Umbilical cord (tissue), 2 donors: Measurements from ENCODE around the gene YIF1A. TPM values are rescaled to one million over a fixed set of nuclear protein-coding genes. Genes with fewer than 3 reads are reported as not detected.
"Not testable (repeated sequence)": the region's sequence is repeated elsewhere in the genome, so short reads cannot be mapped to it uniquely, and the experiment has no call there.

Source experiments
- DNase-seq: peaks from one replicate; pipeline ENCODE4 v3.0.0-alpha.2; 2015; ENCODE audit warnings: low spot score
- total RNA-seq: library from RNA; depleted of rRNA; stranded (reverse); fragments of >200 nt; gene quantifications from one replicate; pipeline ENCODE4 v1.2.3, GENCODE V29; 2014; ENCODE audit warnings: low replicate concordance; ENCODE audit not compliant: insufficient read depth

YIF1A gene
- total RNA-seq, 1 donor from 2014 or later: 129 TPM

DNA sequence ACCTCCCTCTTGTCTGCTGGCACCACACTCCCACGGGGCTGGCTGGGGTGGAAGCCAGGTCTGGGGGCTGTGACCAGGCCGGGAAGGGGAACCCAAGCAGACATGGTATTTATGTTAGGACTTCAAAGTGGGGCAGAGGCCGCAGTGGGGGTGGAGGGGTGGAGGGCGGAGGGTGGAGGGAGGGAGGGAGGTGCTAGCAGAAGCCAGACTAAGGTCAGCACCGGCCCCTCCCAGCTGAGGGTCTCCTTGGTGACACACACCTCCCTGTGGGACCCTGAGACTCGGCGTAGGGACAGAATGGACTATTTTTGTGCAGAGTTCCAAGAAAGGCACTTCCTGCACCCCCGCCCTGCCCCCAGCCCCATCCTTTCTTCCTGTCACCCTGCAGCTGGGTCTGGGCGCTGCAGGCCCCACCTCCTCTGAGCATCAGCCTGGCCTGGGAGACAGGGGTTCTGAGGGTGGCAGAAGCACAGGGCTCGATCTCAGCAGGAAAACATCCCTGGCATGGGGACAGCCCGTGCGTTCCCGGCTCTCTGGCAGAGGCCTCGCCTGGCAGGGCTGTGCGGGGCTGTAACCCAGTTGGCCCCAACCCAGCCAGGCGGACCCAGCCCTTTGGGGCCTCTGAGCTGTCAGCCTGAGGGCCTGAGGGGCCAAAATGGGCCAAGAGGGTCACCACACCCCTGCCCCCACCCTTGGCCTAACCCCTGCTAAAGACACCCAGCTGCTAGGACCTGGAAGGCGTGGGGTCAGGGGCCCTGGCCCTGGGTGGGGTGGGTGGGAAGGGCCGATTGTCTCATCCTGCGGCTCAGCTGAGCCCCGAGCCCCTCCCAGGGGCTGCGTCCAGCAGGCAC is 37.5 kb upstream of the YIF1A start:
- DNase-seq: peak; percentile 80

DNA sequence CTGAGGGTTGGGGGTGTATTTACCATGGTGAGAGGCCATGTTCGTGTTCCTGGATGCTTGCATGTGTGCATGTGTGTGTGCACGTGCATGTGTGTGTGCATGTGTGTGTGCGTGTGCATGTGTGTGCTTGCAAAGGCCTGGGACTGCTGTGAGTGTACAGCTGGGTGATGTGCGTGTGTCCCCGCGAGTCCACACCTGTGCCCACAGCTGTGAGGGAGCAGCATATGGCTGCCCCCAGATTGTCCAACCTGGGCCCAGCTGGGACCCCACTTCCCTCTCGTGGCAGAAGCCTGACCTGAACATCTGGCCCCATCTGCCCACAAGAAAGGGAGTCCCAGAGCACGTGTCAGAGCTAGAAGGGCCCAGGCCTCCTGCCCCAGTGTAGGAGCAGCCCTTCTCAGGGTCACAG is 36.3 kb upstream of the YIF1A start:
- no peak for DNase-seq

DNA sequence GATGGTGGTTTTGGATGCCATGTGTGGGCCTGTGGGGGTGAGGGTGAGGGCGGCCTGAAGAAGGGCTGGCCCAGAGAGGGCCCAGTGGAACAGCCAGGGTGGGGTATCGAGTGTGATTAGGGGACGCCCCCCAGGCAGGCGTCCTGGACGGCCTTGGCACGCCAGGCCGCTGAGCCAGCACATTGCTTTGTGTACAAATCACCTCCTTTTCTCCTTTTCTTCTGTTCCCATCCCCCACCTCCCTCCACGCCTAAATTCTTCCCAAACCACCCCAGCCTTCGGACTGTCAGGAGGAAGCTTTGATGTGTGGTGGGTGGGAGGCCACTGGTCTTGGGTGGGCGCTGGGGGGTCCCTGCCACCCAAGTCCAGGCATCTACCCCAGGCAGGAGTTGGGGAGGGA is 35.7 kb upstream of the YIF1A start:
- DNase-seq: peak; percentile 73

DNA sequence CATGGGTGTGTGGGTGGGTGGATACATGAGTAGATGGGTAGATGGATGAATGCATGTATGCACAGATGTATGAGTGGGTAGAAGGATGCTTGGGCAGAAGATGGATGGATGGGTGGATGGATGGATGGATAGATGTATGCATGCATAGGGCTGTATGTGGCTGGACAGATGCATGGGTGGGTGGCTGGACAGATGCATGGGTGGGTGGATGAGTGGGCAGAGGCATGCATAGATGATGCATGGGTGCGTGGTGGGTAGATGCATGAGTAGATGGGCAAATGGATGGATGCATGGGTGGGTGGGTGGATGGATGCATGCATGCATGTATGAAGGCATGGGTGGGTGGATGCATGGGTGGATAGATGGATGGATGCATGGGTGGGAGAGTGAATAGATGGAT is 34.7 kb upstream of the YIF1A start:
- no peak for DNase-seq

DNA sequence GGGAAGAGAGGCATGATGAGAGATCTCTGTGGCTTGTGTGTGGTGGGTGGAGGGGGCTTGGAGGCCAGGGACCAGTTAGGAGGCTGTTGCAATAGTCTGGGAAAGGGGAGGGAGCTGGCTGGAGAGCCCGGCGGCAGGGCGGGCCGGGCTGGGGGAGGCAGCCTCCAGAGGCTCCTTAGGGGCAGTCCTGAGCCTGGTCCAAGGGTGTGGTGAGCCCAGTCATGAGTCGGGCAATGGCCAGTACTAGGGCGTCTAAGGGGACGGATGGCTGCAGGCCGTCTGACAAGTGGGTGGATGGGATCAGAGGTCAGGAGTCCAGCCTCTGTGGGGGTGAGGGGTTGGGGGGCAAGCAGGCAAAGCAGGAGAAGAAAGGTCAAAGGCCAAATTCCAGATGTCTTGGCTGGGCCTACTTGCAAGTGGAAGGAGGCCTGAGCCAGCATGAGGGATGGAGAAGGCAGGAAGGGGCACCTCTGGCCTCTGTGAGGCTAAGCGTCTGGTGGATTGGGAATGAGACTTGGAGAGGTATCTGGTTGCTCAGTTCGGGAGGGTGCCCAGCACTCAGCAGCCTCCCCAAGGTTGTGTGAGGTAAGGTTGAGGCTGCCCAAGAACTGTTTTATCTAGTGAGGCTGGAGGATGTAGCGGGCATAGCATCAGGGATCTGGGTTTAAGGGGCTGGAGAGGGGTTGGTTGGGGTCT is 33.9 kb upstream of the YIF1A start:
- DNase-seq: no peak

DNA sequence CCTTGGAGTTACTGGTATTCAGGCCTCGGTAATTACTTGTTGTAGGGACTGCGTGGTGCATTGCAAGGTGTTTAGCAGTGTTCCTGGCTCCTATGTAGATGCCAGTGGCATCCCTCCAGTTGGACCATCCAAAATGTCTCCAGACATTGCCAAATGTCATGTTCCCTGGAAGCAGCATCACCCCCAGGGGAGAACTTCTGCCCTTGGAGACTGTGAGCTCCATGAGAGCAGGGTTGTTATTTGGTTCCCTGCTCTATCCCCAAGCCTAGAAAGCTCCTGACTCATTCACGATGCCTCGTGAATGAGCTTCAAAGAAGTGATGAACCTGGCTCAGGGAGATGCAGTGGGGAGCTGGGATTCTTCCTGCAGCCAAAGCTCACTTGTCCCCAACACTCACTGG is 32.7 kb upstream of the YIF1A start:
- DNase-seq: no peak

DNA sequence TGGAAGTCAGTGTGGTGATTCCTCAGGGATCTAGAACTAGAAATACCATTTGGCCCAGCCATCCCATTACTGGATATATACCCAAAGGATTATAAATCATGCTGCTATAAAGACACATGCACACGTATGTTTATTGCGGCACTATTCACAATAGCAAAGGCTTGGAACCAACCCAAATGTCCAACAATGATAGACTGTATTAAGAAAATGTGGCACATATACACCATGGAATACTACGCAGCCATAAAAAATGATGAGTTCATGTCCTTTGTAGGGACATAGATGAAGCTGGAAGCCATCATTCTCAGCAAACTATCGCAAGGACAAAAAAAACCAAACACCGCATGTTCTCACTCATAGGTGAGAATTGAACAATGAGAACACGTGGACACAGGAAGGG is 31.8 kb upstream of the YIF1A start:
- DNase-seq: not testable (repeated sequence)

DNA sequence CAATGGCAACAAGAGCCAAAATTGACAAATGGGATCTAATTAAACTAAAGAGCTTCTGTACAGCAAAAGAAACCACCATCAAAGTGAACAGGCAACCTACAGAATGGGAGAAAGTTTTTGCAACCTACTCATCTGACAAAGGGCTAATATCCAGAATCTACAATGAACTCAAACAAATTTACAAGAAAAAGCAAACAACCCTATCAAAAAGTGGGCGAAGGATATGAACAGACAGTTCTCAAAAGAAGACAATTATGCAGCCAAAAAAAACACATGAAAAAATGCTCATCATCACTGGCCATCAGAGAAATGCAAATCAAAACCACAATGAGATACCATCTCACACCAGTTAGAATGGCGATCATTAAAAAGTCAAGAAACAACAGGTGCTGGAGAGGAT is 31.3 kb upstream of the YIF1A start:
- not testable (repeated sequence) for DNase-seq

DNA sequence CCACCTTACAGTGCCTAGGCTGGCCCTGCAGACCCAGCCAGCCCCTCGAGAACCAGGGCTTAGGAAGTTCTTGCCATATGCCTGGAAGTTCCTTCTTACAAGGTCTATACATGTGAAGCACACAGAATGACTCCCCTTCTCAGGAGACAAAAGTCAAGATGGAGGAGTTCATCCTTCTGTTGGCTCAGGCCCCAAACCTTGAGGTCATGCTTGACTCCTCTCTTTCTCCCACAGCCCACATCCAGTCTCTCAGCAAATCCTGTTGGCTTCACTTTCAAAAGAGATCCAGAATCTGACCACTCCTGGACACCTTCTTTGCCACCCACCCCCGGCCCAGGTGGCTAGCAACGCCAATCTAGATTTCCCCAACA is 29.6 kb upstream of the YIF1A start:
- DNase-seq: no peak

DNA sequence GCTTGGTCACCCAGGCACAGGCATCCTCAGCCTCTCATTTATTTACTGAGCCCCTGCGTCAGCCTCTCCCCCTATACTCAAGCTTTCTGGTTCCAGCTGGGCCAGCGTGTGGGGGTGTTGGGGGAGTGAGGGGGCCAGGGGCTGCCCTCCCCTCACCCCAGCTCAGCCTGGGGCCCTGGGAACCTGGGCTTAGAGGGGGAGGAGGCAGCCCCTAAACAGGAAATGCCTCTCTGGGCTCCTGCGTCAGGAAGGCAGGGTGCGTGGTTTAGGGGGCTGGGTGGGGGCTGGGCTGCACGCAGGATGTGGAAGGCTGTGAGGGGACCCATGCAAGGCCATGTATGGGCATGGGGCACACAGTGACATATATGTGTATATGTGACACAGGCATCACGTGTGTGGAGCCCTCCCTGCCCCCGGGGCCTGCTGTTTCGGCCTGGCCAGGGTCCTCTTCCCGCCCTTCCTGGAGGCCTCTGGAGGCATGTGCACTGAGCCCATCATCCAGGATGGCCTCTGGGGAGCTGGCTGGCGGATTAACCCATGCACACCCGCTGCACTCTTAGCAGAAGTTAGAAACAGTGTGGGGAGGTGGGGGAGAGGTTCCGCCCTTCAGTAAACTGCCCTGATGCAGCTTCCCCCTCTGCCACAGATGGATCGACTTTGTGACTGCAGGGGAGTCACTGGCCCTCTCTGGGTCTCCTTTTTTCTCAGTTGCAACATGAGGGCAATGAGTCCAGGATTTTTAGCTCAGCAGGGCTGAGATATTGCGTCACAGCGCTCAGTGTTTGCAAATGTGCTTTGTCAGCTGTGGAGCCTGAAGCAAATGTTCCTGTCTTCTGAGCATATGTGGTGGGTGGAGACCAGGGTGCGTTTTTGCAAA is 29.0 kb upstream of the YIF1A start:
- peak; percentile 92 for DNase-seq

DNA sequence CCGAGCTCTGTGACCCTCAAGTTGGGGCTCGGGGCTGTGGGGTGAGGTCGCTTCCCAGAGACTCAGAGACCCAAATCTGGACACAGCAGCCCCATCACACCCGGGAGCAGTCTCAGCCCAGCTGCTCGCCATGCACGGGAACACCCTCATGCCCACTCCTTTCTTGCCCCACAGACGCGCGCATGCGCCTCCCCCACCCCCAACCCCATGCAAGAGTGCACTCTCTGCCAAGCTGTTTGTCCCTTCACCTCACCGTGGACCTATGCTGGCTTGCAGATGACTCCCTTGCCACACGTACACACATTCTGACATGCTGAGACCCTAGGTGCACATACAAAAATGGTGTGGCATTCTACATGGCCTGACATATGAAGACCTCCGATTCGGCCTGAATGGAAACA is 28.4 kb upstream of the YIF1A start:
- peak; percentile 85 for DNase-seq

DNA sequence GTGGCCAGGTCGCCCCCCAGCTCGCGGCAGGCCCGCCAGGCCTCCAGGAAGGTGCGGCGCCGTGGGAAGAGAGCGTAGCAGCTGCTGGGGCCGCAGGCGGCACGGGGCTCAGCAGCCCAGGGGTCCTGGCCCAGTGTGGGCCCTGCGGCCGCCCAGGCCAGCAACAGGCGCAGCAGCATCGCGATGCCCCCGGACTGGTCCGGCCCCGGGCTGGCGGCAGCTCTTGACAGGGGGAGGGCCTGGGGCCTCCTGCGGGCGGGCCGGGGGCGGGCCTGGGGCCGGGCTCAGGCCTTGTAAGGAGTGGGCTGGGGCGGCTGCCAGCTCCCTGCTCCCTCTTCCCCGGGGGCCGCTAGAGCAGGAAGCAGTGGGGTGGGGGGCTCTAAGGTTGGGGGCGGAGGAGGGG is 27.9 kb upstream of the YIF1A start, which contains the start of gene CD248:
Gene CD248, minus strand, starts transcription at position 196 of the 403 bp plus-strand sequence. Its CDS starts 17 bp downstream, at position 179.
- DNase-seq: peak; percentile 95

DNA sequence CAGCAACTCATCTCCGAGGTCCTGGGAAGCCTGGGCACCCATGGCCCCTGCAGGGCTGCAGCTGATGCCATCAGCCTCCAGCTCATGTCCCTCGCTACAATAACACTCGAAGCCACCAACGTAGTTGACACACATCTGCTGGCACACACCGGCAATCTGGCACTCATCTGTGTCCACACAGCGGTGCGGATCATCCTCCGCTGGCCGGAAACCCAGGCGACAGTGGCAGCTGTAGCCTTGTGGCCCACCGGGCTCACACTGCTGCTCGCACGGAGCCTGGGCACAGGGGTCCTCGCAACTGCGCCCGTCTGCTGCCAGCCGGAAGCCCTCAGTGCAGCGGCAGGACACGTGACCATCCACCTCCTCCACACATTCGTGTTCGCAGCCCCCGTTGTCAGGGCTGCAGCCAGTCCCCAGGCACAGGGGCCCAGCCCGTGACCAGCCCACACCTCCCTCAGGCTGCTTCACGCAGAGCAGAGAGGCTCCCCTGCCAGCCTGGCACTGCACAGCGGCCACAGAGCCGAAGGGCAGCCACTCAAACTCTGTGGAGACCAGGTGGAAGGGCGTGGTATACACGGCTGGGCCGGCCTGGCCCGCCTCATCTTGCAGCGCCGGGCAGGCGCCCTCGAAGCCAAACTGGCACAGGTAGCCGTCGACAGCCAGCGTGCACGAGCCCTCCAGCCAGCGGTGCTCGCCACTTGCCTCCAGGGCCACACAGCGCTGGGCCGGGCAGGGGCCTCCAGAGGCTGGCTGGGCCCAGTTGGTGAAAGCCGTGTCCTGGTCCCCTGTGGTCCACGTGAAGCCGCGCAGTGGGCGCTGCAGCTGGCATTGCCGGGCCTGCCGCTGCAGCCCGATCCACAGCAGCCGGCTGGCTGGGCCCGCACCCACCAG is 27.2 kb upstream of the YIF1A start:
- DNase-seq: no peak

DNA sequence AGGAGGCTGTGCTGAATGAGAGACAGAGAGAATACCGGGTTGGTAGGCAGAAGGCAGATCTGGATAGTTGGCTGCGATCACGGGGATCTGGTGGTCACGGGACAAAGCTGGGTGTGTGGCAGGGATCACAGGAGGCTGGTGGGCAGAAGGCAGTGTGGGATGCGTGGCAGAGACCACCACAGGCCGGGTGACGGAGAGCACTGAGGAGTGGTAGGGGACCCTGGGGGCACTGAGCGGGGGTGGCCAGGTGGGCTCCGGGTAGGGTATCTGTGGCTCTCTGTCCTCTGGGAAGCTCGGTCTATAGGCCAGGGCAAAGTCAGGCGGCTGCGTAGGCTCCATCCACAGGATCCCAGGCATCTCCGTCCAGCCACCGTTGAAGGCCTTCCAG is 26.5 kb upstream of the YIF1A start:
- DNase-seq: no peak

DNA sequence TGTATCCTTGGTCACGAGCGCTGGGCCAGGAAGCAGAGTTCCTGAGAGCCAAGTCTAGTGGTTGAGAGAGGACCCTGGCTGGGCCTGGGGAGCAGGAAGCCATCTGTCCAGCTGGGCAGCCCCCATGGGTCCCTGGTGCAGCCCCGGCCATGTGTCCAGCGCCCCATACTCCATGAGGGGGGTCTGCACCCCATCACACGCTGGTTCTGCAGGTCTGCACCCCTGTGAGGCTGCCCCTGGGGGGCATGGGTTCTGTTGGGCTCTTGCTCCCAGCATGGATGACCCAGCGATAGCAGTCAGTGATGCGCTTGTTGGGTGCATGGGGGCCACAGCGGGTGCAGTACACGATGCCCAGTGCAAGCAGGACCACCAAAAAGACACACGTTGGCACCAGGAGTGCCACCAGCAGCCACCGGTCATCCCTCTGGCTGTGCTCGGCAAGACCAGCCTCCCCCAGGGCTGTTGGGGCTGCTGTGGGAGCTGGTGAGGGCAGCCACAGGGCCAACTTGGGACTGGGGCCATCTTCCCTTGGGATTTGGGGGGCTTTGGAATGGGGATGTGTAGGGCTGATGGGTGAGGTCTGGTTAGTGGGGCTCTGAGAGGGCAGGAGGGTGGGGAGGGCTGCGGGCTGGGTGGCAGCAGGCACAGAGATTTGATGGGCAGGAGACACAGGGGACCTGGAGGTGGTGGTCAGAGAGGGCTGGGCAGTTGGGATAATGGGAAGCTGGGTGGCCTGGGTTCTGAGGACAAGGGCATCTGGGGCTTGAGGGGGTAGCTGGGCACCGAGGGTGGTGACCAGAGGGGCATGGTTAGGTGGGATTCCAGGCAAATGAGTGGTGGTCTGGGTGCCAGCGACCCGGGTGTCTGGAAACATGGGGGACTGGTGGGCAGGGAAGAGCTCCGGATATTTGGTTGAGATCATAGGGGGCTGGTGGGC is 25.9 kb upstream of the YIF1A start:
- no peak for DNase-seq

DNA sequence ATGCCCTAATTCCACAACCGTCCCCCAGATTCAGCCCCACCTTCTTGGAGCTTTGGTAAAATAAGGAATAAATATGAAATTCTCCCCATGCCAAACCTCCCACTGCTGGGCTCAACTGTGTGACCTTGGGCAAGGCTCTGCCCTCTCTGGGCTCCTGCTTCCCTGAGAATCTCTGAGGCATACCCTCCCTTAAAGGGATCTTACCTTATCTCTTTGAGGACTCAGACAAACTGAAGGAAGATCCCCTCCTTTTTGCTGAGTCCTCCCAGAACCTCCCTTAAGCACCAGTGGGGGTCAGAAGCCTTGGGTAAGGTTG is 25.2 kb upstream of the YIF1A start:
- DNase-seq: no peak

DNA sequence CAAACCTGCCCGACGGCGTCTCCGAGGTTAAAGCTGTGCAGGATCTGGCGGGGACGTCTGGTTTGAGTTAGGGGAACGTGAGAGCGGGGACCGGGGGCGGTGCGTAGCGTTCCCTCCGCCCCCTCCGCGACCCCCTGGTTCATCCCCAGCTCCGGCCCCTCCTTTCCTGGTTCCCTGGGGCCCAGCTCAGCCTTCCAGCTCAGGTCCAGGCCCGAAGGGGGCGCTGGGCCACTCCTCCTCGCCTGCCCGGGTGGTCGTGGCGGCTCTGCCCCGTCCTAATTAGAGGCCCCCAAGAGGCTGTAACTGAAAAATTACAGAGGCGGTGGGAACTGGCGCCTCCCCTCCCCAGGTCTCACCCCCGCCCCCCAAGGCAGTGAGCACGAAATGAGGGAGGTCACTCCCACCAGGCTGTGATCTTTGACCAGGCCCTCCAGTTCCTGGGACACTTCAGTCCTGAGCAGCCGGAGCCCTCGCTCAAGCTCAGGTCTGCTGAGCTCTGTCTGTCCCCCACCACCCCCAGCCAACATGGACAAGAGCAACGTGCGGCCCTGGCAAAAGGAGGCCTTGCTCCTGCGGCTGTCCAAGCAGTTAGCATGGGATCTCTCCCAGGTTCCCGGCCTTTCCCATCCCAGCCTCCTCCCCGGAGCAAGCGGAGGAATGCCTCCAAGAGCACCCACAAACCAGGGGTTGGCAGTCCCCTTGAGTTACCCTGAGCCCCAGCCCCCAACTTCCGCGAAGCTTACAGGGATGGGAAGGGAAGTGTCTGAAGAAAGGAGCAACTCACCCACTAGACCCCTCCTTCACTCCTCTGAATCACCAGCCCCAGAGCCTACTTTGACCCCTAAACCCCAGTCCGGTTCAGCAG is 24.6 kb upstream of the YIF1A start:
- DNase-seq: no peak

DNA sequence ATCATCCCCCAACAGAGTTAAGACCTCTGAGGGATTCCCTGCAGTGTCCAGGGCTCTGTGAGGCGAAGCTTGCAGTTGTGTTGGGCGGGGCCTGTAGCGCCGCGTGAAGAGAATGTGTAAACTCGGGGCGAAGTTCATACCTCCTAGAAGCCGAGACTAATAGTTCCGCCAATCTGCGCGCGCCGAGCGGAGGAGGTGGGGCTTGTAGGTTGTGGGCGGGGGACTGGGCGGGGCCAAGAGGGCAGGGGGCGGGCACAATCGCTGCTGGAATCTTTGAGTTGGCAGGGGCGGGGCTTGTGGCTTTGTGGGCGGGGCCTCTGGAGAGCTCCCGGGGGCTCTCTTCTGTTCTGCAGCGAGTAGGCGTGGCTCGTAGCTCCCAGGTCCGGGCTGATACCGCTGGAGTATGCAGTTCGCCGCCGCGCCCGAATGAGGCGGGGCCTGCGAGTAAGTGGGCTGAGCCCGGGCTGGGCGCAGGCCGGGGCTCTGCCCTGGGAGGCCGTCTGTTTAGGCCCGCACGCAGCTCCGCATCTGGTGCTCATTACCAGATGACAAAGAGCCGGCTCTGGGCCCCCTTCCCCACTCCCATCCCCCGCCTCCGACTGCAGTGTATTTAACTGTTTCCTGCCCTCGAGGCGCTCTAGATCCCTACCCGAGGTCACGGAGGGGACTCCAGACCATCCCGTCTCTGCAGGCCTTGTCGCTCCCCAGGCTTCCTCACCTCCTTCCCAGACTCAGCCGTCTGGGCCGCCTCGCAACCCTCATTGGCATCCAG is 23.8 kb upstream of the YIF1A start:
- DNase-seq: peak; percentile 99
